Measurements from ENCODE around the gene HLA-B. TPM values are rescaled to one million over a fixed set of nuclear protein-coding genes. Genes with fewer than 3 reads are reported as not detected.

The HLA-B gene
- total RNA-seq, 1 donor from 2014 or later = 216 TPM

GRCh38 chr6:31321820-31322219 is 35.2 kb downstream of the HLA-B start:
- DNase-seq (ENCODE audit: low spot score) = no peak
- H3K27me3 Mint-ChIP-seq (ENCODE audit: low read depth) = peaks cover 64% of the 10 kb centered on the region
- no peaks in the 10 kb centered on the region for H3K4me1 Mint-ChIP-seq (ENCODE audit: low read depth)
- TF ChIP-seq CTCF (IDR thresholded peaks at IDR 0.05) = no peak
- no peak overlapping the region for H3K27ac Mint-ChIP-seq (ENCODE audit: unreplicated experiment)
- H3K4me3 Mint-ChIP-seq (ENCODE audit: unreplicated experiment) = no peak overlapping the region
- H3K9me3 Mint-ChIP-seq (ENCODE audit: low read depth) = peaks cover 4% of the 10 kb centered on the region
- H3K36me3 Mint-ChIP-seq (ENCODE audit: low read depth) = no peaks in the 10 kb centered on the region

GRCh38 chr6:31321005-31321707 is 35.8 kb downstream of the HLA-B start:
- DNase-seq (ENCODE audit: low spot score) = no peak
- Mint-ChIP-seq H3K27ac (ENCODE audit: unreplicated experiment) (no peak overlapping the region), H3K36me3 (ENCODE audit: low read depth) (no peaks in the 10 kb centered on the region), H3K4me3 (ENCODE audit: unreplicated experiment) (no peak overlapping the region), H3K4me1 (ENCODE audit: low read depth) (no peaks in the 10 kb centered on the region), H3K9me3 (ENCODE audit: low read depth) (peaks cover 3% of the 10 kb centered on the region), H3K27me3 (ENCODE audit: low read depth) (peaks cover 66% of the 10 kb centered on the region)
- no peak for TF ChIP-seq CTCF (IDR thresholded peaks at IDR 0.05)

- Mint-ChIP-seq H3K9me3 (ENCODE audit: low read depth) (no peaks in the 10 kb centered on the region), H3K27me3 (ENCODE audit: low read depth) (peaks cover 71% of the 10 kb centered on the region), H3K4me1 (ENCODE audit: low read depth) (no peaks in the 10 kb centered on the region), H3K36me3 (ENCODE audit: low read depth) (no peaks in the 10 kb centered on the region), H3K27ac (ENCODE audit: unreplicated experiment) (no peak overlapping the region), H3K4me3 (ENCODE audit: unreplicated experiment) (no peak overlapping the region)
- no peak for TF ChIP-seq CTCF (IDR thresholded peaks at IDR 0.05)
- DNase-seq (ENCODE audit: low spot score) = no peak
These were observed 39.9 kb downstream of the HLA-B start for GRCh38 chr6:31317036-31317435.

GRCh38 chr6:31309641-31310040 is 47.3 kb downstream of the HLA-B start:
- no peak for DNase-seq (ENCODE audit: low spot score)
- no peaks in the 10 kb centered on the region for H3K9me3 Mint-ChIP-seq (ENCODE audit: low read depth)
- no peak overlapping the region for H3K27ac Mint-ChIP-seq (ENCODE audit: unreplicated experiment)
- H3K4me1 Mint-ChIP-seq (ENCODE audit: low read depth) = no peaks in the 10 kb centered on the region
- no peak for TF ChIP-seq CTCF (IDR thresholded peaks at IDR 0.05)
- H3K4me3 Mint-ChIP-seq (ENCODE audit: unreplicated experiment) = no peak overlapping the region
- no peaks in the 10 kb centered on the region for H3K36me3 Mint-ChIP-seq (ENCODE audit: low read depth)
- peaks cover 30% of the 10 kb centered on the region for H3K27me3 Mint-ChIP-seq (ENCODE audit: low read depth)

GRCh38 chr6:31308845-31309175 is 48.2 kb downstream of the HLA-B start:
- no peaks in the 10 kb centered on the region for H3K4me1 Mint-ChIP-seq (ENCODE audit: low read depth)
- no peaks in the 10 kb centered on the region for H3K9me3 Mint-ChIP-seq (ENCODE audit: low read depth)
- H3K36me3 Mint-ChIP-seq (ENCODE audit: low read depth) = no peaks in the 10 kb centered on the region
- H3K4me3 Mint-ChIP-seq (ENCODE audit: unreplicated experiment) = no peak overlapping the region
- TF ChIP-seq CTCF (IDR thresholded peaks at IDR 0.05) = no peak
- no peak overlapping the region for H3K27ac Mint-ChIP-seq (ENCODE audit: unreplicated experiment)
- peaks cover 25% of the 10 kb centered on the region for H3K27me3 Mint-ChIP-seq (ENCODE audit: low read depth)
- DNase-seq (ENCODE audit: low spot score) = no peak
